Measurements from ENCODE around the gene DUSP15.

DNA sequence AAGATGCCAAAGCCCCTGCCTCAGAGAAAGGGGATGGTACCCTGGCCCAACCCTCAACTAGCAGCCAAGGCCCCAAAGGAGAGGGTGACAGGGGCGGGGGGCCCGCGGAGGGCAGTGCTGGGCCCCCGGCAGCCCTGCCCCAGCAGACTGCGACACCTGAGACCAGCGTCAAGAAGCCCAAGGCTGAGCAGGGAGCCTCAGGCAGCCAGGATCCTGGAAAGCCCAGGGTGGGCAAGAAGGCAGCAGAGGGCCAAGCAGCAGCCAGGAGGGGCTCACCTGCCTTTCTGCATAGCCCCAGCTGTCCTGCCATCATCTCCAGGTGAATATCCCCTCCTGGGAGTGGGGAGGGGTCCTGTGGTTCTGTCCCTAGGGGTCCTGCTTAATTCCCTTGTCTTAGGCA, 50.1 kb downstream of the DUSP15 start:
- TF ChIP-seq, protein P1, sequence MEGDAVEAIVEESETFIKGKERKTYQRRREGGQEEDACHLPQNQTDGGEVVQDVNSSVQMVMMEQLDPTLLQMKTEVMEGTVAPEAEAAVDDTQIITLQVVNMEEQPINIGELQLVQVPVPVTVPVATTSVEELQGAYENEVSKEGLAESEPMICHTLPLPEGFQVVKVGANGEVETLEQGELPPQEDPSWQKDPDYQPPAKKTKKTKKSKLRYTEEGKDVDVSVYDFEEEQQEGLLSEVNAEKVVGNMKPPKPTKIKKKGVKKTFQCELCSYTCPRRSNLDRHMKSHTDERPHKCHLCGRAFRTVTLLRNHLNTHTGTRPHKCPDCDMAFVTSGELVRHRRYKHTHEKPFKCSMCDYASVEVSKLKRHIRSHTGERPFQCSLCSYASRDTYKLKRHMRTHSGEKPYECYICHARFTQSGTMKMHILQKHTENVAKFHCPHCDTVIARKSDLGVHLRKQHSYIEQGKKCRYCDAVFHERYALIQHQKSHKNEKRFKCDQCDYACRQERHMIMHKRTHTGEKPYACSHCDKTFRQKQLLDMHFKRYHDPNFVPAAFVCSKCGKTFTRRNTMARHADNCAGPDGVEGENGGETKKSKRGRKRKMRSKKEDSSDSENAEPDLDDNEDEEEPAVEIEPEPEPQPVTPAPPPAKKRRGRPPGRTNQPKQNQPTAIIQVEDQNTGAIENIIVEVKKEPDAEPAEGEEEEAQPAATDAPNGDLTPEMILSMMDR (IDR thresholded peaks at IDR 0.05; ENCODE audit: insufficient read depth, low read length, poor library complexity, severe bottlenecking): no peak
- TF ChIP-seq EZH2phosphoT487 (conservative IDR thresholded peaks at IDR 0.05; ENCODE audit: low read length): no peak

All from SU-DHL-6 (cell line).